Activated naive CD4-positive, alpha-beta T cell treated with anti-CD3 and anti-CD28 coated beads, Interleukin-2, amount 50 U/mL, for 24 hours (primary cell): Measurements from ENCODE around the gene CADM1.

ENCODE experiments used
- H3K27ac Mint-ChIP-seq: one replicate; pipeline ENCODE4 v1.8.0; 2021; ENCODE audit warnings: mild to moderate bottlenecking, mixed read lengths
- H3K27me3 Mint-ChIP-seq: one replicate; pipeline ENCODE4 v1.8.0; 2021; ENCODE audit warnings: mixed read lengths
- H3K36me3 Mint-ChIP-seq: one replicate; pipeline ENCODE4 v1.8.0; 2021; ENCODE audit warnings: mixed read lengths
- H3K4me1 Mint-ChIP-seq: one replicate; pipeline ENCODE4 v1.8.0; 2021; ENCODE audit warnings: mixed read lengths
- H3K4me3 Mint-ChIP-seq: one replicate; pipeline ENCODE4 v1.8.0; 2021; ENCODE audit warnings: mild to moderate bottlenecking, mixed read lengths
- H3K9me3 Mint-ChIP-seq: one replicate; pipeline ENCODE4 v1.8.0; 2021; ENCODE audit warnings: mixed read lengths

Gene CADM1

DNA sequence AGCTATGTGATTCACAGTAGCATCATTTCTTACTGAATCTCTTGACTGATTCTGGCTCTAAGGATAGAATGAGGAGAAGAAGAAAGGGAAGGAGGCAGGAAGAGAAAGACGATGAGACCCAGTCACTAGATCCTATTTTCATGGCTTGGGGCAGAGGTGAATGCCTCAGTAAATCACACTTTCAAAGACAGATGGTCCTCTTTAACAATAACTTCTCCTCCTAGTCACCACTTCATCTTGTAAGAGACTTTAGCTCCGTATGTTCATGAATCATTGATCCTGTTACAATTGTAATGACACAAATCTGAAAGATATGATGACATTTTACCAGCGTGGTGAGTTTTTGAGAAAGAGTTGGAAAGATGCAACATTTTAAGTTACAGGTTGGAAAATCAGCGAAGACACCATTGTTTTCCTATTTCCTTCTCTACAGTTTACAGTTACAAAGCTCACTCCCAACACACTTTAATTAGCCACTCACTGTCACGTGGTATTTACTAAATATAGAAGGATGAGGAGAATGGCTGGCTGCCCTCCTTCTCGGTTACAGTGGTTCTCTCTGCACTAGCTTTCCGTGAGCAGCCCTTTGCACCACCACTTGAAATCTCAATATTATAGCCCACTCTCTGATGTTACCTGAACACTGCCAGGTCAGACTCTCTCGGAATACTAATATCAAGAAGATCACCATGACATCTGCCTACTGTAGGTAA is 205.8 kb downstream of the CADM1 start:
- Mint-ChIP-seq H3K4me3 (no peak overlapping the region), H3K4me1 (no peaks in the 10 kb centered on the region), H3K36me3 (no peaks in the 10 kb centered on the region), H3K27ac (no peak overlapping the region), H3K9me3 (no peaks in the 10 kb centered on the region), H3K27me3 (peaks cover 5% of the 10 kb centered on the region)

DNA sequence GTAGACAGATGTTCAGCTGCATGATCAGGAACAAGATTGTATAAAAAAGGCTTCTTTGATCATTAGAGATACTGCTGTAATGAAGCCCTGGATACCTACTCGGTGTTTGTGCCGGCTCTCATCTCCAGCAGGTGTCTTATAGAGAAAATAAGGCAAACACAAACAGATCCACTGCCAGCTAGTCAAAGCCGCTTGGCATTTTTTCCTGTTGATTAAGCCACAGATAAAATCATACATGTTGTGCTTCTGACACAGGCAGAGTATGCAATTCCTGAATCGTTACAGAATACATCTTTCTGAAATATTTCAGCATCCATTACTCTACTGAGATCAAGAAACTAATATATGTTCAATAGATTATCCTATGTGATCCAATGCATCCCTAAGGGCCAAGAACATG is 206.9 kb downstream of the CADM1 start:
- Mint-ChIP-seq H3K4me1 (no peaks in the 10 kb centered on the region), H3K27me3 (peaks cover 5% of the 10 kb centered on the region), H3K36me3 (no peaks in the 10 kb centered on the region), H3K27ac (no peak overlapping the region), H3K9me3 (no peaks in the 10 kb centered on the region), H3K4me3 (no peak overlapping the region)

DNA sequence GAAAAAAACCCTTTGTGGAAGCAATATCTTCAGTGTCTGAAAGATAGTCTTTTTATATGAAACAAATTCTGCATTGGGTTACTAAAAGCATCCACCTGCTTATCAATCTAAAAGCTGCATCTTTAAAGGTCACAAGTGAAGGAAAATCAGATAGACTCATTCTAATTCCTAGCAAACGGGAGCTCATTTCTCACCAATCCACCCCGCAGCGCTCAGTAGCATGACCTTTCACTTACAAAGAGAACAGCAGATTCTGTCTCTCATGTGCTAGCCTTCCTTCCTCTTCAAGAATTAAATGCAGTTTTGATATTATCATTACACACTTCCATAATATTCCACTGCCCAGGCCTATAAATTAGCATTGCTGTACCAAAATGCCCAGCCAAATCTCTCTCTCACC is 212.9 kb downstream of the CADM1 start:
- Mint-ChIP-seq H3K27me3 (peaks cover 6% of the 10 kb centered on the region), H3K9me3 (no peaks in the 10 kb centered on the region), H3K4me1 (no peaks in the 10 kb centered on the region)

DNA sequence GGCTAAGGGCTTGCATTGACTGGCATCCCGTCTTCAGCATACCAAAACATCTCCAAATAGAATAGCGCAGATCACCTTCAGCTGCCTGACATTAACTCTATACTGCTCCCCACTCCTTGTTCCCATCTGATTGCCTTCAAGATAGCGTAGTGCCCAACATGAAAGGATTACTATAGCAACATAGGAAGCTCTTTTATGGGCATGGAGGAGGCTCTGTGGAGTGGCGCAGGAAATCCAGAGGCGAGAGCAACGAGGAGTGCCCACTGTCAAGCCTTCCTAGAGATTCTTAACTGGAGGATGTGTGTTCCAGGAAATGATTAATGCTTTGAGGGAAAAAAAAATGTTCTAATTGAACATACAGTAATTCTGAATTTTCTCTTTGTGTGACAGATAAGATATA is 213.3 kb downstream of the CADM1 start:
- Mint-ChIP-seq H3K4me1 (no peaks in the 10 kb centered on the region), H3K9me3 (no peaks in the 10 kb centered on the region), H3K27me3 (peaks cover 6% of the 10 kb centered on the region), H3K4me3 (no peak overlapping the region), H3K27ac (no peak overlapping the region), H3K36me3 (no peaks in the 10 kb centered on the region)

More for the DNA sequence above, 212.9 kb downstream of the CADM1 start:
- H3K36me3 Mint-ChIP-seq: no peaks in the 10 kb centered on the region
- no peak overlapping the region for H3K27ac Mint-ChIP-seq
- no peak overlapping the region for H3K4me3 Mint-ChIP-seq

DNA sequence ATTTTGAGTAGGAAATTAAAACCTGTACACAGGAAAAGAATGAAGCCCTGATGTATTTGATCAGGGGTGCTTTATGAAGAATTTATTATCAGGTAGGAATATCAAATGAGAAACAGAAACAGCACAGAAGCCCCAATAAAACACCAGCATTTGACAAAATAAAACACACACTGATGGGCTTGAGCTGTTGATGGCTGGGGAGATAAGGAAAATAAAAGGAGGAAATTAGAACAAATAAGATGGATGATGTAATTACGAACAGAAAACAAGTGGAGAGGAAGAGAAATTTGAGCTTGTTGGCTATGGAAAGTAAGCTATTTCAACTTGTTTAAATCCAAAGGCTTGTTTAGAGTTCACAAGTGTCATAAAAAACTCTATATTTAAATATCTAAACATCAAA is 213.7 kb downstream of the CADM1 start:
- Mint-ChIP-seq H3K9me3 (no peaks in the 10 kb centered on the region), H3K27me3 (peaks cover 6% of the 10 kb centered on the region), H3K27ac (no peak overlapping the region), H3K36me3 (no peaks in the 10 kb centered on the region), H3K4me3 (no peak overlapping the region), H3K4me1 (no peaks in the 10 kb centered on the region)

DNA sequence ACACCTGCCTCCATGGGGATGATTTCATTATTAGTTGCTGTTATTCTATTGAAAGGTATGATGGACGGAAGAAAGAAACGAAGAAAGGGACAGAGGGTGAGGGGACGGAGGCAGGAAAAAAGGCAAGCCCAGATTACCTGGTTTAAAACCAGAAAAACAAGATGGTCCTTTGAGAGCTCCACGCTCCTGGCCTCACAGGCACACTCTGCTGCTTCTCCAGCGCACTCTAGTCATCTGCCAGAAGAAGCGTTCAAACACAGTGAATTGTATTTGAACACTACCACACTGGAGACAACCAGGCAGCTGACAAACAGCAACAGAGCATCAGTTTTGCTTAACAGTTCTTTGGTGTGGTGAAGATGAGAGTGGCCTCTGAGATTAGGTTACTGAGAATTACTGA is 216.9 kb downstream of the CADM1 start:
- Mint-ChIP-seq H3K36me3 (no peaks in the 10 kb centered on the region), H3K27me3 (peaks cover 4% of the 10 kb centered on the region), H3K27ac (no peak overlapping the region), H3K4me1 (no peaks in the 10 kb centered on the region), H3K9me3 (no peaks in the 10 kb centered on the region), H3K4me3 (no peak overlapping the region)

DNA sequence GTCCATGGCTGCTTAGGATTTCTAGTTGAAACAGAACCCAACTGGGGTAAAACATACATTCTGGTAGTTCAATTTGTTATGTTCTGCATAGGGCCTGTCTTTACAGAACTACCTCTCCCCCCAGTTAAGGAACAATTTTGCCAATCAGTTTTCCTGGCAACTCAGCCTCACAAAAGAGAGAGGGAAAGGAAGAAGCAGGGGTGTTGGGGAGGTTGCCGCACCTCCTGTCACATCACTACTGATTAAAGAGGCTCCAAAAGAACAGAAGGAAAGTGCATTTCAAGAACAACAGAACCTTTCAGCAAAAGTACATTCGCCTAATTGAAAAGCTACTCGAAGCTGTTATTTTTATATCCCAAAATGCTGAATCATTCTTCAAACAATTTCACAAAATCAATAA is 217.6 kb downstream of the CADM1 start:
- no peaks in the 10 kb centered on the region for H3K4me1 Mint-ChIP-seq
- no peak overlapping the region for H3K4me3 Mint-ChIP-seq
- no peaks in the 10 kb centered on the region for H3K36me3 Mint-ChIP-seq
- no peak overlapping the region for H3K27ac Mint-ChIP-seq
- peaks cover 4% of the 10 kb centered on the region for H3K27me3 Mint-ChIP-seq
- H3K9me3 Mint-ChIP-seq: no peaks in the 10 kb centered on the region

DNA sequence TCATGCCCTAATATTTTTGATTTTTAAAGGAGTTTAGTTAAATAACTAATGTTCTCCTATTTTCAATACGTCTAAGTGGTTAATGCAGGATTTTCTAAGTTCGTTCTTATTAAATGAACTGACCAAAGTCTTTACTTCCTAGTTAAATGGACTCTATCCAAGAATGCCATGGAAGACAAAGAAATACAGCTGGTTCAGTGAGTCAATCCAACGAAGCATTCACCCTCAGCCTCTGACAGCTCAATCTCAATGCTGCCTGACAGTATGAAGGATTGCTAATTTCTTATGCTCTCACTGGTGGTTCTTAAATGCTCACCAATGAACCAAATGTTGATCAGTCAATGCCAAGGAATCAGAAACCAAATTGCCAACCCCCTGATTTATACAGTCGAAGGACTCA is 219.4 kb downstream of the CADM1 start:
- Mint-ChIP-seq H3K9me3 (no peaks in the 10 kb centered on the region), H3K36me3 (no peaks in the 10 kb centered on the region), H3K4me3 (no peak overlapping the region), H3K4me1 (no peaks in the 10 kb centered on the region), H3K27me3 (peaks cover 3% of the 10 kb centered on the region), H3K27ac (no peak overlapping the region)

DNA sequence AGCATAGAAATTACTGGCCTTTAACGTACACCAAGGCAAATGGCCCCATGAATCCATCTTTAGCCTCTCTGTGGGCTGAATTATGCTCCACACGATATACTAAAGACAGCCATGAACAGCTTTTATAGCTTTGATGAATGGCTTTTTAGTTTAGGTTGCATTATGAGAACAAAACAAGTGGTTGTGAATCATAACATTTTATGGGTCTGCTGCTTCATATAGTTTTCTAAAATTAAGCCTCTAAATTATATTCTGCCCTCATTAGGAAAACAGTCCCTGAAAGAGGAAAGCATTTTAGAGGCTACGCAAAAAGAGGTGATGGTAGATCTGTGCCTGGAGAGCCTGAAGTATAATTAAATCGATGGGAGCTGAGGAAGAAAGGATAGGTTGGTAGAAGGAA is 221.3 kb downstream of the CADM1 start:
- Mint-ChIP-seq H3K27me3 (peaks cover 3% of the 10 kb centered on the region), H3K9me3 (no peaks in the 10 kb centered on the region), H3K27ac (no peak overlapping the region), H3K36me3 (no peaks in the 10 kb centered on the region), H3K4me1 (no peaks in the 10 kb centered on the region), H3K4me3 (no peak overlapping the region)

DNA sequence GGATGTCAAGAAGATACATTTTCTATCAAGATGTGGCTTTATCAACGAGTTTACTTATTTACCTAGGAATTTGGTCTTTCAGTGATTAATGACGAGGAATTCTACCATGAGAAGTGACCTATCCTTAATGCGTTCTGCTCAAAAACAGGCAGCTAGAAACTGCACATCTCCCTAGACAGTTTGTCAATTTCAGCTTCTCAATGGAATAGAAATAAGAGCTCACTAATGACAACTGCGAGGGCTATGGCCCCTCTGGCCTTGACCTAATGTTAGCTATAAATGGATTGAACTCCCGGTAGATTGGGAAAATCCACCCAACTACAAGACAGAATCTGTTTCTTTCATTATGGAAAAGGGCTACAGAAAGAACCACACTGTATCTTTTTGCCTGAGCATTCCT is 223.4 kb downstream of the CADM1 start:
- Mint-ChIP-seq H3K4me1 (no peaks in the 10 kb centered on the region), H3K36me3 (no peaks in the 10 kb centered on the region), H3K27ac (no peak overlapping the region), H3K4me3 (no peak overlapping the region), H3K27me3 (no peaks in the 10 kb centered on the region), H3K9me3 (no peaks in the 10 kb centered on the region)

DNA sequence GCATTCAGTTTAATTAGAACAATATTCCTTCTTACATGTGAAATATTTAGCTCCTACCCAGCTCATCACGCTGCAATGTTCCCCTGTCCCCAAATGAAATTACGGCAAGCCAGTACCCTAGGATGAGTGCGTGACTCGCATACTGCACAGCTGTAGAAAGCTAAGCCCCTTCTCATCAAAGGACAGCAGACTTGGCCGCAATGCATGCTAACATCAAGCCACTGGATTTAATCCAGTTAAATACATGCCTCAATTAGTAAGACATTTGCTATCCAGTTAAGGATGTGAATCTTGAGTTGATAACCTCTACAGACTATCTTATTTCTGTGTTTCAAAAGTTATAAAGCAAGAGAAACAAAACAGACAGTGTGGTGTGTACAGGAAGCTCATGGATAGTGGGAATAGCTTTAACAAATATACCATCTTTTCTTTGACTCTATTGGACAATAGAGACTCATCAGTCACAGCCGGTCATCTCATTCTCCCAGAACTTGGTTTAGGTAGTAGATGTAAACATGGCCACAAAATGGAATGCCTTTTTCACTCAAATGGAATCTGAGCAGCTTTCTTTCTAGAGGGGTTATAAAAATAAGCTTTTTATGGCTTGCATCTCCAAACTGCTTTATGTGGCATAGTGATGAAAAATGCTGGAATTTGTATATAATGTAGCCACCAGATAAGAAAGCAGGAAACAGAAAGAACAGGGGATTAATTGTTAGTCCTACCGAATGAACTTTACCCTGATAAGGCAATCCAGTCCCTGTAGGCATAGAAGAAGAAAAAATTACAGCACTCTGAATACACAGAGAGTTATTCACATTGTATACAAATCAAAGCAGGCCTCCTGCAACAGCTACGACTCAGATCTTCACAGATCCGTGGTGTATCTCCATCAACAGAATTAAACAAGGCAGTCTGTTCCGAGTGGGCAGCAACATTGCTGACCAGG is 224.1 kb downstream of the CADM1 start:
- H3K36me3 Mint-ChIP-seq: no peaks in the 10 kb centered on the region
- no peaks in the 10 kb centered on the region for H3K9me3 Mint-ChIP-seq
- H3K4me3 Mint-ChIP-seq: no peak overlapping the region
- no peaks in the 10 kb centered on the region for H3K4me1 Mint-ChIP-seq
- no peak overlapping the region for H3K27ac Mint-ChIP-seq
- H3K27me3 Mint-ChIP-seq: no peaks in the 10 kb centered on the region

DNA sequence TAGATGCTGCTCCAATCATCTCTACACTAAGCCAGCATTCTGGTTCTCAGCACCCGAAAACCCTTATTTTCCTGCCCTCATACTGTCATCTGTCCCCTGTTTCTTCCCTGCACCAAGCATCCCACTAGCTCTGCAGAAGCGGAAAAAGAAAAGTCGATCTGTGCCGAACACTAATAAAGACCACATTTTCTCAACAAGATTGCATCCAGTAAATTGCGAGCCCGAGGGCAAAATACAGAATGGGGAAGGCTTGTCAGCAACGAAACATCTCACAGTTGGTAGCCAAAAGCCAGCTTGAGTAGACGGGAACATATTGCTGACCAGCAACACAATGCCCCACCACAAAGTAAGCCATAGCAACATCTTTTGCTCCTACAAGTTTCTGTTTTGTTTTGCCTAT is 227.4 kb downstream of the CADM1 start:
- no peaks in the 10 kb centered on the region for H3K4me1 Mint-ChIP-seq
- H3K27ac Mint-ChIP-seq: no peak overlapping the region
- H3K36me3 Mint-ChIP-seq: no peaks in the 10 kb centered on the region
- no peak overlapping the region for H3K4me3 Mint-ChIP-seq
- no peaks in the 10 kb centered on the region for H3K9me3 Mint-ChIP-seq
- no peaks in the 10 kb centered on the region for H3K27me3 Mint-ChIP-seq

DNA sequence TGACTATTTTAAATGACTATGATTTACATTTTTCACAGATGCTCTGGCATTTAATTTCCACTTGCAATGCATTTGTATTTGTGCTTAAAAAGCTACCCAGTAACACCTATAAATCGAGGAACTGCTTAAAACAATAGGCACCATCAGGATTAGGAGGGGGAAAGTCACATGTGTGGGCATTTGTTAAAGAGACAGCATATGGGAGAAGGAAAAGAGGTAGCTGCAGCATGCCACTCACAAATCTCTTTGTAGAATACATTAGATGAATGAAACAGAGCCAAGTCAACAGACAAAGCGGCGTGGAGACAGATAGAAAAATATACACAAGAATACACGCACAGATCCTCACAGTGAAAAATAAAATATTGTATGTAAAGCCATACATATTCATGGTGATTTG is 228.0 kb downstream of the CADM1 start:
- Mint-ChIP-seq H3K27me3 (no peaks in the 10 kb centered on the region), H3K4me3 (no peak overlapping the region), H3K9me3 (no peaks in the 10 kb centered on the region), H3K4me1 (no peaks in the 10 kb centered on the region), H3K27ac (no peak overlapping the region), H3K36me3 (no peaks in the 10 kb centered on the region)

DNA sequence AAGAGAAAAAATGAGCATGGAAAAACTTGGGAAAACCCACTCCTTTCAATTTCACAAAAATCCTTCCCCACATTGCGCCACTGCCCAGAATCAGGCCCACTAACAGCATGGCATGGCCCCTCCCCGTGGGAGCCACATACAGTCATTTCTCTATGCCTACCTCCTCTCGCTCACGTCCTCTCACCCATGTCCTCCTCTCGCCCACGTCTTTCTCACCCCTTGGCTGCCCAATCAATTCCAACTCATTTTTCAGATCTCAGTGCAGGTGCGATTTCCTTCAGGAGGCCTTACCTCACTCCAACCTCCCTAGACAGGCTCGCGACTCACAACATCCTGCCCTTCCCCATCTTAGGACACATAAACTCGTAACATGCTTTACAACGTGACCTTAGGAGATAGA is 229.2 kb downstream of the CADM1 start:
- Mint-ChIP-seq H3K9me3 (no peaks in the 10 kb centered on the region), H3K4me1 (no peaks in the 10 kb centered on the region), H3K27me3 (no peaks in the 10 kb centered on the region), H3K36me3 (no peaks in the 10 kb centered on the region), H3K4me3 (no peak overlapping the region), H3K27ac (no peak overlapping the region)

DNA sequence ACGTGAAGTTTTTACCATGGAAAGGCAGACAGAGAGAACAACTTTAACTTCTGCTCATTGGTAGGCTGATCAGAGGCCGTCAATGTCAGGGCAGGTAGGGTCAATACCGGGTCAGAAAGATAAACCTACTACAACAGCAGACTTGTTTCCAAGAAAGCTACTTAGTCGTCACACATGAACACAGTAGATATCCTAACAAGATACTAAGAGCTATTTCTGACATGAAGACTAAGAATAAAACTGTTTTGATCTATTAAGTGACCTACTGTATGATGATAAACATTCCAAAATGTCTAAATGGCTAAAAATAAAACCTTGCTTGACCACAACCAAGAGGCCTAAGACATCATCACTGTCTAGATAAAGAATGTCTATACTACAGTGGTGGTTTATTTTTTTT is 231.3 kb downstream of the CADM1 start:
- Mint-ChIP-seq H3K9me3 (no peaks in the 10 kb centered on the region), H3K4me1 (no peaks in the 10 kb centered on the region), H3K27ac (no peak overlapping the region), H3K27me3 (no peaks in the 10 kb centered on the region), H3K4me3 (no peak overlapping the region), H3K36me3 (no peaks in the 10 kb centered on the region)

DNA sequence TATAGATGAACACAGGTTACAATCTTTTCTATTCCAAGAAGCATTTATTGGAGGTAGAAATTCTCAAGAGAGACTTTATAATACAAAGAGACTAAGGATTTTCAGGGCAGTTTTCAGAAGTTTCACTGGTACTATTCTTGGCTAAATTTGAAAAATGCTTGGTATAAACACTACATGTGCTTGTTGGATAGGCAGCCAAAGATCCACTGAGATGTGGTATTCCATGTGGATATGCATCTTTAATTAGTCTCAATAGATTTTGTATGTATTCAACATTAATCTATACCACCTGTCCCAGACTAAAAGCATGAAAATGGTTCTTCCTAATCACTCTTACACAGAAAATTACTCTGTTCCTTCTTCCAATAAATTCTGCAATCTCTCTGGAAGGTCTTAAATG is 232.6 kb downstream of the CADM1 start:
- H3K4me1 Mint-ChIP-seq: no peaks in the 10 kb centered on the region
- H3K4me3 Mint-ChIP-seq: no peak overlapping the region
- no peak overlapping the region for H3K27ac Mint-ChIP-seq
- no peaks in the 10 kb centered on the region for H3K9me3 Mint-ChIP-seq
- no peaks in the 10 kb centered on the region for H3K36me3 Mint-ChIP-seq
- peaks cover 1% of the 10 kb centered on the region for H3K27me3 Mint-ChIP-seq
